Jurkat, Clone E6-1 (cell line): ENCODE results near the gene U2AF2.

Experiments
- DNase-seq: peaks from one replicate; pipeline ENCODE4 v3.0.0-alpha.2; 2011; ENCODE audit warnings: low read depth, low spot score
- H3K4me3 ChIP-seq: 2 replicates; pipeline ENCODE4 v1.5.1; 2011; ENCODE audit warnings: mild to moderate bottlenecking, low read length, control low read depth, moderate library complexity

Gene U2AF2

DNA sequence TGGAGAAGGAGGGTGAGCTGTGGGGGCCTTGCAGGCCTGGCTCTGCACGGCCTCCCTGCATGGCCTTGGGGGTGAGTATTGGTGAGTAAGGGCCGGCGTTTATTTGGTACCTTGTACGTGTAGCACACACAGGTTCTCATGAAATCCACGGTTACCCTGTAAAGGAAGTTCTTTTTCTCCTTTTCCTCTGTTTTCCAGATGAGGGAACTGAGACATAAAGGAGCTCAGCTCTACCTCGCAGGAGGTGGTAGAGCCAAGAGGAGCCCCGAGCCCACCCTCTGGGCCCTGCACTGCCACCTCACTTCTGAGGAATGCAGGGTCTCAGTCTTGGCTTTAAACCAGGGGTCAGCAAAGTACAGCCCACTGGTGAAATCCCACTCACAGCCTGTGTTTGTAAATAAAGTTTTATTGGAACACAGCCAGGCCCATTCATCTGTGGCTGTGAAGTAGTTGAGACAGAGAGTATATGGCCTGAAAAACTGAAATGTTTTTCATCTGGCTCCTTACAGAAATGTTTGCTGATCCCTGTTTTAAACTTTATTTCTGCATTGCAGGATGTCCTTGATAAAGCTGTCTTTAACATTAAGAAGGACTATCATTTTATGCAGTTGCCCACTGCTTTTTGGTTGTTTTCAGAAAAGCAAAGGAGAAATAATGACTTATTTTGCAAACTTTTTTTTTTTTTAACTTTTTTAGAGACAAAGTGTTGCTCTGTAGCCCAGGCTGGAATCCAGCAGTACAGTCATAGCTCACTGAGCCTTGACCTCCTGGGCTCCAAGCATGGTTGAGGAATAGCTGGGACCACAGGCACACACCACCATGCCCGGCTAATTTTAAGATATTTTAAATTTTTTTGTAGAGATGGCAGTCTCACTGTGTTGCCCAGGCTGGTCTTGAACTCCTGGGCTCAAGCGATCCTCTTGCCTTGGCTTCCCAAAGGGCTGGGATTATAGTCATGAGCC is 26.6 kb downstream of the U2AF2 start:
- H3K4me3 ChIP-seq = no peak overlapping the region
- no peak for DNase-seq

DNA sequence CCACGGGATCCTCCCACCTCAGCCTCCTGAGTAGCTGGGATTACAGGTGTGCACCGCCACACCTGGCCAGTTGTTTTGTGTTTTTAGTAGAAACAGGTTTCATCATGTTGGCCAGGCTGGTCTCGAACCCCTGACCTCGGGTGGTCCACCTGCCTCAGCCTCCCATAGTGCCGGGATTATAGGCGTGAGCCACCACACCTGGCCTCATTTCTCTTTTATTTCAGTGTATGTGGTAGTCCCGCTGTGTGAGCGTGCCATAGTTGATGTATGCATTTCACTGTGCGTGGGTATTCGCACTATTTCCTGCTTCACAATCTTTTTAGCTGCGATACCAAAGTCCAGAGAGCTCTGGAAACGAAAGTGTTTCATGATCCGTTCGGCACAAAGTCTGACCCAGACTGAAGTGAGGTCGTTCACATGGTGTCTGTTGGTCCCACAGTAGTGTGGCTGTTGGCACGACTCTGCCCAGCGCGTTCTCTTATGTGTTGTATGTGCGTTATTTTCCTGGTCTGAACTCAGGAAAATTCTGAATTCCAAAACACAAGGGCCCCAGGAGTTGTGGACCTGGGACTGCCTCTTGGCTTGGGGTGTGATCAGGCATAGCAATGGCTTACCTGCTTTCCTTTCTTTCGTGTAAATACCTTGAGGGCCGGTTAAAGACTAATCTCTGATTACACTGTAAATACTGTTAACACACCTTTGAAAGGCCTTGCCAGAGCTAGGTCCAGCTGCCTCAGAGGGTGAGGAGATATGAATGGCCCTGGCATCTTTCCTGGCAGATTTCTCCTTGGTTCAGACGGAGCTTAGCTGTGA is 28.8 kb downstream of the U2AF2 start:
- DNase-seq = no peak
- no peak overlapping the region for H3K4me3 ChIP-seq

DNA sequence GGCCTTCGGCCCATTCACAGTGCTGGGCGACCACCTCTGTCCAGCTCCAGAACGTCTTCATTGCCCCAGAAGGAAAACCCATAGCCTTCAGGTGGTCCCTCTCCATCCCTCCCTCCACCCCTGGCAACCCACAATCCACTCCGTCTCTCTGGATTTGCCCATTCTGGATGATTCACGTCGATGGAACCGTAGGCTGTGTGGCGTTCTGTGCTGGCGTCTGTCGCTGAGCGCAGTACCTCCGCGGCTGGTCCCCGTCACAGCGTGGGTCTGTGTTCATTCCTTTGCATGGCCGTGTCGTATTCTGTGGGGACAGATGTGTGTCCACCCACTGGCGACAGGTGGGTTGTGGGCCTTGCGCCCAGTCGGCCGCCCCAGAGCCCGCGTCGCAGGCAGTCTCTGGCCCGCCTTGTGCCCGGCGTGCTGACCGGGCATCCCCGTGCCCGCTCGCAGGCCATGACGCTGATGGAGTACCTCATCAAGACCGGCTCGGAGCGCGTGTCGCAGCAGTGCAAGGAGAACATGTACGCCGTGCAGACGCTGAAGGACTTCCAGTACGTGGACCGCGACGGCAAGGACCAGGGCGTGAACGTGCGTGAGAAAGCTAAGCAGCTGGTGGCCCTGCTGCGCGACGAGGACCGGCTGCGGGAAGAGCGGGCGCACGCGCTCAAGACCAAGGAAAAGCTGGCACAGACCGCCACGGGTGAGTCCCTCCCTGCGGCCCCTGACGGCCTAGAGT is 30.3 kb downstream of the U2AF2 start:
- DNase-seq = no peak

DNA sequence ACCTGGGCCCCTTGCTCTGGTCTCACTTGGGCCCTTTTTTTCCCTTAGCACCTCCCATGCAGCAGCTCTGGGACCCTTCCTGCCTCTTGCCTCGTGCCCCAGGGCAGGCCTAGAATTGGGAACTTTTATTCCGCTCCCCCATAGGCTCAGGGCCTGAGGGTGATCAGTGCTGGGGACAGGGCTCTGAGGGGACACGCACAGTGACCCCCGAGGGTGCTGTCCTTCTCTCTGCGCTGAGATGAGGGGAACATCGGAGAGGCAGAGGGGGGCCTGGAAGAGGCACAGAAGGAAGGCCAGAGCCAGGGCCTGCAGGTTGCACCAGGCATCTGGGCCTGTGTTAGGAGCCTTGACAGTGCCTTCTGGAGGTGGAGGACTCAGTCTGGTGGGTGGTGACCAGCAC is 30.9 kb downstream of the U2AF2 start:
- H3K4me3 ChIP-seq = no peak overlapping the region
- no peak for DNase-seq

More for the DNA sequence above, 30.3 kb downstream of the U2AF2 start:
- H3K4me3 ChIP-seq = no peak overlapping the region

DNA sequence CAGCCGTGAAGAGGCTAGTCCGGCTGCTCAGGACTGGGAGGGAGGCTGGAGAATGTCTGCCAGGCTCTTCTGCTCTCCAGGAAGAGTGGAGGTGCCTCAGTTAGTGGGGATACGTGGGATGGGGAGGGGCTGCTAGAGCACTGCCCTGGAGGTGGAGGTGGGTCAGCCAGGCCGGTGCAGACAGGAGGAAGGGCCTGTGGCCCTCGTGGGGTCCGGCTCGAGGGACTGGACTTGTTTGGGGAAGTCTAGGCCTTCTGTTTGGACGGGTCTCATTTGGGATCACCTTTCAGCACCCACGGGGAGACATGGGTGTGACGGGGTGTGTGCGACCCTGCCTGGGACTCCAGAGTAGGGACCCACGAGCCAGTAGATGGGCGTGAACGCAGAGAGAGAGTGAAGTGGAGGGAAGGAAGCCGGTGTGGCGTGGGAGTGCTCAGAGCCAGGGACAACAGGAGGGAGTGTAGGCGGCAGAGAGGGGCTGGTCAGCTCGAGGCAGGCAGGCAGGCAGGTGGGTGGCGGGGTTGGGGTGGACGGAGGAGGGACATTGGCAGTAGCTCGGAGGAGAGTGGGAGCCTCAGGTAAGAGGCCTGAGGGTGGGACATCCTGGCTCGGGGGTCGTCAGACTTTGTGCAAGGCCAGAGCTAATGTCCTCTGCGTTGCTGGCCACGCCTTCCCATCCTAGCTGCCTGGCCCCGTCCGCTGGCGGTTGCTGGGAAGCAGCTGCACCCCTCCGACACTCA is 31.6 kb downstream of the U2AF2 start:
- no peak overlapping the region for H3K4me3 ChIP-seq
- DNase-seq = no peak

DNA sequence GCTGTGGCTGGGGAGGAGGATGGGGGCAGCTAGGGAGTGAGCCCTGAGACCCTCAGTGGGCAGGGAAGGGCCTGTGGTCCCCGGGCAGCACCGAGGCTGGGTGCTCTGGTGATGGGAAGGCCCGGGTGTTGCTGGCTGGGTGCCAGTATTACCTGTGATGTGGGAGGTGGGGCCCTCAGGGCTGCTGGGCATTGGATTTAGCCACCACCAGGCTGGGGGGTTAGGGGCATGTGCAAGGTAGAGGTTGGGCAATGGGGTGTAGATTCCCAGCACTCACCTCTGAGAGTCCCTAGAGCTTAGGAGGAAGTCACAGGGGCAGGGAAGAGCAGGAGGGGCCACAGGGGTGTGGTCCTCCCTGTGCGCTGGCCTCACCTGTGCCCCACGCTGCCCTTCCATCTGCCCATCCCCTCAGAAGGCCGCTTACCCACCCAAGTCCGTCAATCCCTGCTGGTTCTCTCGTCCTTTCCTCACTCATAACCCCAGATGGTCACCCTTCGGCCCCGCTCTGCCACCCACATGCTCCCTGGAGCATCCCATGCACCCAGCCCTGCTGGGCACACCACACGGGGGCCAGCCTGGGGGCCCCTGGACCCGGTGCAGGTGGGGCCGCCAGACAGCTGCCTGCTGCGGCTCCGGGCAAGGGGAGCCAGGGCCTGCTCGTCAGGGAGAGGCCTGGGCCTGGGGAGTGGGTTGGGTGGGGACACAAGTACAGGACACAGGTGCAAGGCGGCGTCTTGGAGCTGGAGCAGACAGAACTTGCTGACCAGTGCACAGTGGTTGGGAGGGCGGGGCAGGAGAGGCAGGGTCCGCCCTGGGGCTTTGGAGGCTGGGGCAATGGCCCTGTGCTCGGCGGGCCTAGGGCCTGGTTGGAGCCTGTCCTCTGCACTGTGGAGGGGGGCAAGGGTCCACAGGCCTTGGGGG is 32.7 kb downstream of the U2AF2 start:
- no peak for DNase-seq

DNA sequence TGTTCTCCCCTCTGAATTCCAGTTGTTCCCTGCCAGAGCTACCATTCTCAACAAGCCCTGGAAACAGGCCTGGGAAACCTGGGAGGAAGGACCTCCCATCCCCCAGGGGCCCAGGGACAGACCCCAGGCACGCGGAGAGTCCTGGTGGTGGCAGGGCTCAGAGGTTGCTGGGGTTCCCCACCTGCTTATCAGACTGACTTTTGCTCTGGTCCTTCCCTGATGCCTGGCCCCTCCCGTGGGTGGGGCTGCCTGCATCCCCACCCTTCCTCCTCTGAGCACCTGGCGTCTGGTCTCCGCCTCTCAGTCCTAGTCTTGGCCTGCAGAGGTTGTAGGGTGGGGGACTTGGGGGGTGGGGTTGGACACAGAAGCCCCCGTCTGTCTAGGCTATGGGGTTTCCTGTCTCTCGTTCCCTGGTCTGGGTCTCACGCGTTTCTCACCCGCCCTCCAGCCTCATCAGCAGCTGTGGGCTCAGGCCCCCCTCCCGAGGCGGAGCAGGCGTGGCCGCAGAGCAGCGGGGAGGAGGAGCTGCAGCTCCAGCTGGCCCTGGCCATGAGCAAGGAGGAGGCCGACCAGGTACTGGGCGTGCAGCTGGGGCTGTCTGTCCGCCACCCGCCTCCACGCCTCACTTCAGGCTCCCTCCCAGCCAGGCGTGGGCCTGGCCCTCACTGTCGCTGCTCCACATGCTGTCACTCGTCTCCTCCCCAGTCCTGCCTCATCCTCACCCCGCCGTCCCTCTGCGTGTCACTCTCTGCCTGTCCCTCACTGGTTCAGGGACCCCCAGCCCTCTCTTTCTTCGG is 33.8 kb downstream of the U2AF2 start:
- no peak overlapping the region for H3K4me3 ChIP-seq
- DNase-seq = no peak

More for the DNA sequence above, 32.7 kb downstream of the U2AF2 start:
- H3K4me3 ChIP-seq = no peak overlapping the region

DNA sequence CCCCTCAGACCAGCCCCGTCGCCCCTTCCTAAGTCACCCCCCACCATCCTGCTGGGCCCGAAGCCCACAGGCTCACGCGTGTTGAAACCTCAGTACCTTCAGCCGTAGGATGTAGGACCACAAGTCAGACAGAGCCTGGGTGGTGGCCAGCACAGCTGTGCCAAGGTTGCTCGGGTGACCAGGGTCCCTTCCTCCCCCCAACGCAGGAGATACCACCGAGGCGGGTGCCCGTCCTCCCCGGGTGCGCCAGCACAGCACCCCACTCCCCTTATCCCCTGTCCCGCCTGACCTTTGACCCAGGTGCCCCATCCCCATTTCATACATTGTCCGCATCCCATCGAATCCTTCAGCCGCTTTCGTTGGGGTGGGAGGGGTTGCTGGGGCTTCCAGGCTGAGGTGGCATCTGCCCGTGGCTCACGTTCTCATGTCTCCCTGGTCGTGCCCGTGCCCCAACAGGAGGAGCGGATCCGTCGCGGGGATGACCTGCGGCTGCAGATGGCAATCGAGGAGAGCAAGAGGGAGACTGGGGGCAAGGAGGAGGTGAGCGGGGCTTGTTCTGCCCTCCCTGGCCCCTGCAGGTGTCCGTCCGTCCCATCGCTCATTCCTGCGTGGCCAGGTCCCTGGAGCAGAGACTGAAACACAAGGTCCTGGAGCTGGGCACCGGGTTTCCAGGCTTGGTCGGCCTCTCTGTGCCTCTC is 34.7 kb downstream of the U2AF2 start:
- H3K4me3 ChIP-seq = no peak overlapping the region
- DNase-seq = no peak

DNA sequence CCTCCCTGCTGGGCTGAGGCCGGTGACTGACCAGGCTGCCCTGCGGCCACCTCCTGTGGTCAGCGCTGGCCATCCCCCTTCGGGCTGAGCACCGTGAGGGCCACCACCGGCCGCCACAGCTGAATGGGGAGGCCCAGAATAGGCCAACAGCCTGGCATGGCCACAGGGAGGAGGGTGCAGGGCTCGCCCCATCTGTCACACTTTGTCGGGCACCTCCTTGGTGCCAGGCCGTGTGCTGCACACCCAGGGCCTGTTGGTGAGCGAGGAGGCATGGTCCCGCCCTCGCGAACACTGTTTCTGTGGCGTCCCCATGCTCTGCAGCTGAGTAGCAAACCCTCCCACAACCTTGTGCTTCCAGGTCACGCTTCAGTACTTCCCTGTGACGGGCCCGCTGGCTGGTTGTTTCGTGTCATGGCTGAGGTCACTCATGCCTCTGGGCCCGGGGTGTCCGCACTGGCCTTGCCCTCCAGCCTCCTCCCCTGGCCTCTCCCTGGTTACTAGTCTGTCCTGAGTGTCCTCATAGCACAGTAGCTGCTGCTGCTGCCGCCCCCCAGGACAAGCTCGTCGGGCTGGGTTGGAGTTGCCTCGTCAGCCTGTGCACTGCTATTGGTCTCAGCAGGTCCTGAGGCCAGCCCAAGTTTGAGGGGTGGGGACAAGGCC is 35.4 kb downstream of the U2AF2 start:
- no peak overlapping the region for H3K4me3 ChIP-seq
- DNase-seq = no peak

DNA sequence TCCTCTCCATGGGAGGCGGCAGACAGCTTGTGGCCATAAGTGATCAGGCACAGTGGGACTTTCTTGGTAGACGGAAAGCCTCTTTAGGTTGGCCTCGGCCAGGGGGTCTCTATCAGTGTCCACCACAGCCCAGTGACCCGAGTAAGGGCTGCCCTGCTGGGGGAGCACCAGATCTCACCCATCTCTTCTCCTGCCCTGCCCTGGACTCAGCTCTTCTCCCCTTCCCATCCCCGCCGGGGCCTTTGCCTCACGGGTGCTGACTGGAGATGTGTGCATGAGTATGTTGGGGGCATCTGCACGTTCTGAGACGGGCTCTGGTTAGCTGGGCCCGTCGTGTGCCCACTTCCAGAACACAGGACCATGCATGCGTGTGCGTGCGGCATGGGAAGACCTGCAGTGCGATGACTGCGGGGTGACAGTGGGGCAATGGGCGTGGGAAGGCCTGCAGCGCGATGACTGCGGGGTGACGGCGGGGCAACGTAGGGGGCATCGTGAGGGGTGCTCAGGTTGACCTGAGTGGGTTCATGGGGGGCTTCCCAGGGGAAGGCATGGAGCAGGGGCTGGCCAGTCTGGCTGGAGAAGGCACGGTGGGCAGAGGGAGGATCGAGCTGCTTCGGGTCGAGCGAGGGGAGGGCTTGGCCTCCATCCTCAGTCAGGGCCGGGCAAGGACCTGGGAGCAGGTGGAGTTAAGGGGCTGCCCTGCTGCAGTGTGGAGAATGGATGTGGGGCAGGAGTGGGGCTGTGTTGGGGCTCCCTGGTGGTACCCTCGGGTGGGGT is 36.1 kb downstream of the U2AF2 start:
- no peak for DNase-seq
- H3K4me3 ChIP-seq = no peak overlapping the region

DNA sequence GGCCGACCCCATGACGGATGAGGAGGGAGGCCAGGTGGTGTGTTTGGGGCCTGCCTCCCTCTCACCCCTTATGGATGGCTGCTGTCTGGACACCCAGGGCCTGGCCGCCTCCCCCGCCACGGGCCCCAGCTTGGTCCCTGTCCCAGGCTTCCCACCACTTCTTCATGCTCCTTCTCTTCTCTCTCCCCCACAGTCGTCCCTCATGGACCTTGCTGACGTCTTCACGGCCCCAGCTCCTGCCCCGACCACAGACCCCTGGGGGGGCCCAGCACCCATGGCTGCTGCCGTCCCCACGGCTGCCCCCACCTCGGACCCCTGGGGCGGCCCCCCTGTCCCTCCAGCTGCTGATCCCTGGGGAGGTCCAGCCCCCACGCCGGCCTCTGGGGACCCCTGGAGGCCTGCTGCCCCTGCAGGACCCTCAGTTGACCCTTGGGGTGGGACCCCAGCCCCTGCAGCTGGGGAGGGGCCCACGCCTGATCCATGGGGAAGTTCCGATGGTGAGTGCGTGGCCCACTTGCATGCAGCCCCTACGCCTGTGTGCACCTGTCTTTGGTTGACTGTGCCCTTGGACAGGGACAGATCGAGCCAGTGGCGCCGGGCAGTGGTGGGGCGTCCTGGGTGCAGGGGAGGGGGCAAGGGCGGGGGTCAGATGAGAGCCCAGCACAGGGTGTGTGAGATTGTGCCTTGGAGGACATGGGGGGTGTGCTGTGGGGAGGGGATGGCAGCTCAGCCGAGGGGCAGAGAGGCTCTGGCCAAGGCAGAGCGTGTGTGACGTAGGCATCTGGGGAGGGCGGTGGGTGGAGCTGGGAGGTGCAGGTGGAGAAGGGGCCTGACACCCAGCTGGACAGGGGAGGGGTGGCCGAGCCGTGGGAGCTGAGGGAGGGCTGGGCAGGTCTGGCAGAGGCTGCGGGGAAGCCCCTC is 37.0 kb downstream of the U2AF2 start:
- H3K4me3 ChIP-seq = no peak overlapping the region
- DNase-seq = no peak

DNA sequence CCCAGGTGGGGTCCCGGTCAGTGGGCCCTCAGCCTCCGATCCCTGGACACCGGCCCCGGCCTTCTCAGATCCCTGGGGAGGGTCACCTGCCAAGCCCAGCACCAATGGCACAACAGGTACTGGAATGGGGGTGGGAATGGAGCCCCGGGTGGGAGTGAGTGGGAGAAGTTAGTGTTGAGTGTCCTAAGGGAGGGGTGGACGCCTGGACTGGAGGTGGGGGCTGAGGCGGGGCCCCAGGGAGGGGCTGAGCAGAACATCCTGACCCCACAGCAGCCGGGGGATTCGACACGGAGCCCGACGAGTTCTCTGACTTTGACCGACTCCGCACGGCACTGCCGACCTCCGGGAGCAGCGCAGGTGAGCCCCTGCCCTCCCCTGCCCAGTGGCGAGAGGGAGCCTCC is 37.8 kb downstream of the U2AF2 start:
- no peak overlapping the region for H3K4me3 ChIP-seq
- no peak for DNase-seq

DNA sequence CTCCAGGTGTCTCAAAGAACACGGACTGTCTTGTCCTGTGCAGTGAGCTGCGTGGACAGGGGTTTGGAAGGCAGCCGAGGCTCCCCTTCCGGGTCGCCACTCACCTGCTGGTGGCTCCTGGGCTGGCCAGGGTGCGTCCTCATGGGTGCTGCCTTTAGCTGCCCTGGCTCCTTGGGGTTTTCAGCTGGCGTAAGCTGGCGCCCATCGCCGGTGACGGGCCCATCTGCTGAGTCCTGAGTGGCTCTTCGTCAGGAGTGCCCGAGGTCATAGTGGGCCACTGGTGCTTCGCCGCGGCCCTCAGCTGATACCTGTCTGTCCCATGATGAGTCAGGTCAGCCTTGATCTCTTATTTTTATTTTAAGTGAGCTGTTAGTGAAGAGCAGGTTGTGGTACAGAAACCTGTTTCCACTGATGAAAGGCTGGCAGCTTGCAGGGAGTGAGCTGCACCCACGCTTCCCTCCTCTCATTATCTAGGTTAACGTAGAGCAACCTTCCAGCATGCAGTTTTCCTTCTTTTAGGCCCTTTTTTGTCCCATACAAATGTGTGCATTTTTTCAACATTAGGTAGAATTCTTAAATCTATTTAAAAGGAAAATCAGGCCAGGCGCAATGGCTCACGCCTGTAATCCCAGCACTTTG is 38.6 kb downstream of the U2AF2 start:
- no peak for DNase-seq
- H3K4me3 ChIP-seq = no peak overlapping the region

DNA sequence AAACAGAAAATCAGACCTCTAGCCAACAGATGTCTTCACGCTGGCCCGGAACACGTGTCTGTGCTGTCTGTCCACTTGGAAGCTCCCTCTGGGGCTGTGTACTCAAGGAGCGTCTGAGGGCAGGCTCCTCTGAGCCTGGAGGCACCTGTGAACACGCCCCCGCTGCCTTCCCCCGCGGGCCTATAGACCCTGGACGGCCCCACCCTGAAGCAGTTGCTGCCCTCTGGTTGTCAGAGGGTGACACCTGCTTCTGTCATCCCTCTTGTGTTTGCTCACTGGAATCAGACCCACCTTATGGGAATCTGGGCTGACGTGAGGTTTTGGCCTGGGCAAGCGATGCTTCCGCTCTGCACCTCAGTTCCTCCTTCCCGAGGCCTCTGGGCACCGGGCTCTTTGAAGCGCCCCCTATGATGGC is 39.4 kb downstream of the U2AF2 start:
- H3K4me3 ChIP-seq = no peak overlapping the region
- DNase-seq = no peak
